ENCODE data around the gene METRN. TPM values are rescaled to one million over a fixed set of nuclear protein-coding genes. Genes with fewer than 3 reads are reported as not detected.

Gene METRN
- total RNA-seq, 4 donors from 2014 or later: 4.9 to 47.2 (median 35.2) TPM

DNA sequence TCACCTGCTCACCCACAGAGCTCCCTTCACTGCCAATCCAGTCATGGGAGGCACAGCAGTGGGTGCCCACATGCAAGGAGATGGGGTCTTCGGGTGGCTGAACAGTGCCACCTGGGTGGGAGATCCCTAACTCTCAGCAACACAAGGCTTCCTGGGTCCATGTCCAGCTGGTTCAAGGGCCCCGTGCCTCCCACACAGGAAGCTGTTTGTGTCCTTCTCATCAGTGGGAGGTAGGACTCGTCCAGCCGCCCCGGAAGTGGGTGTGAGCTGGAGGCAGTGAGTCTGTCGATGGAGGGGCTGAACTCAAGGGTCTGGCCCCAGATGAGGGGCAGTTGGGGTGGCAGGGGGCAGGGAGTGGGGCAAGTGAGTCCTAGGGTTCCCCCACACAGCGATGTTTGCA lies 10.9 kb upstream of the METRN start:
- 73% methylated on average over 7 of the region's 7 CpGs; no CpG with 5 or more reads in 1 of the 2 donors for WGBS, 2 donors (ENCODE audit: low coverage in 1 of 2)
- DNase-seq: no peak
- Histone ChIP-seq H3K4me1 (peaks cover 0 to 12% (median 8%) of the 10 kb centered on the region in 4 donors), H3K9me3 (no peaks in the 10 kb centered on the region), H3K27ac (no peak overlapping the region), H3K36me3 (no peaks in the 10 kb centered on the region), H3K4me3 (no peak overlapping the region), H3K27me3 (peaks cover 99% of the 10 kb centered on the region)
- in situ Hi-C loops (cut with MboI; ENCODE audit: low pct_ligation_motif_present in 1 of 4, low pct_unique_long_range_greater_than_20kb in 1 of 4, low sequenced_read_pairs in 3 of 4): no loop called here
- intact Hi-C loops (cut with DNase I; ENCODE audit: low total_unique reads): no loop called here
- TF ChIP-seq POLR2AphosphoS5 (IDR thresholded peaks at IDR 0.05) (no peak), POLR2A (IDR thresholded peaks at IDR 0.05) (no peak), EP300 (IDR thresholded peaks at IDR 0.05; ENCODE audit: low read depth) (no peak)
- TF ChIP-seq, protein P1, sequence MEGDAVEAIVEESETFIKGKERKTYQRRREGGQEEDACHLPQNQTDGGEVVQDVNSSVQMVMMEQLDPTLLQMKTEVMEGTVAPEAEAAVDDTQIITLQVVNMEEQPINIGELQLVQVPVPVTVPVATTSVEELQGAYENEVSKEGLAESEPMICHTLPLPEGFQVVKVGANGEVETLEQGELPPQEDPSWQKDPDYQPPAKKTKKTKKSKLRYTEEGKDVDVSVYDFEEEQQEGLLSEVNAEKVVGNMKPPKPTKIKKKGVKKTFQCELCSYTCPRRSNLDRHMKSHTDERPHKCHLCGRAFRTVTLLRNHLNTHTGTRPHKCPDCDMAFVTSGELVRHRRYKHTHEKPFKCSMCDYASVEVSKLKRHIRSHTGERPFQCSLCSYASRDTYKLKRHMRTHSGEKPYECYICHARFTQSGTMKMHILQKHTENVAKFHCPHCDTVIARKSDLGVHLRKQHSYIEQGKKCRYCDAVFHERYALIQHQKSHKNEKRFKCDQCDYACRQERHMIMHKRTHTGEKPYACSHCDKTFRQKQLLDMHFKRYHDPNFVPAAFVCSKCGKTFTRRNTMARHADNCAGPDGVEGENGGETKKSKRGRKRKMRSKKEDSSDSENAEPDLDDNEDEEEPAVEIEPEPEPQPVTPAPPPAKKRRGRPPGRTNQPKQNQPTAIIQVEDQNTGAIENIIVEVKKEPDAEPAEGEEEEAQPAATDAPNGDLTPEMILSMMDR (IDR thresholded peaks at IDR 0.05): no peak

DNA sequence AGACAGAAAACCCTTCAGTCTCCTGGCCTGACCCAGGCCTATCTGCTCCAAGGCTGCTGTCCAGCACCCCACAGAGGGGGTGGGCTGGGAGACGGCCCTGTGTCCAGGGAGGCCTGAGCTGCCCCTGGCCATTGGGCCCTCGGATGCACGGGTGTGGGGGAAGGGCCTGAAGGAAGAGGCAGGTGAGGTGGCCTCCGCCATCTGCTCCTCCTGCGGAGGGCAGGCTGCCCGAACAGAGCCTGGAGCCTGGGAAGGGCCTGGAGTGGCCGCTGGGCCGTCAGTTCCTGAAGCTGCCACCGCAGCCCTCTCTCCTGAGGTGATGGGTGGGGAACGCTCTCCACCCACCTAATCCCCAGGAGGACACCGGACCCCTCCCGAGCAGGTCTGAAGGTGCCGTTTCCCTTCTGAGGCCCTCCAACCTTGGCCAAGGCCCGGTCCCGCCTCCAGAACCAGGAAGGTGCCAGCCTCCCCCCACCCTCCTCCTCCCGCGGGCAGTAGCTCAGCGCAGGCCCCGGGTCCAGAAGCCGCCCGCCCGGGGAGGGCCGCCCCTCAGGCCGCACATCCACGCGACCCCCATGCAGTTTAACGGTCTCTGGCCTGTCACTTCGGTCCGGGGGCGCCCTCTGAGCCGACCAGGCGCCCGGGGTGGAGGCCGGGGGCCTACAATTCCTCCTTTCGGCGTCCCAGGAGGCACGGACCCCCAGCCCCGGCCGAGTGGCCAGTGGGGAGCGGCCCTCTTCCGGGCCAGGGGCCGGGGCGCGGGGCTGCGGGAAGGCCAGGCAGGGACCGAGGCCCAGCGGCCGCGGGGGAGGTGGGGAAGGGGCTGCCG lies 10.2 kb upstream of the METRN start:
- WGBS, 2 donors (ENCODE audit: low coverage in 1 of 2): 17% methylated on average over 35 of the region's 50 CpGs; no CpG with 5 or more reads in 1 of the 2 donors
- TF ChIP-seq POLR2AphosphoS5 (IDR thresholded peaks at IDR 0.05) (no peak), POLR2A (IDR thresholded peaks at IDR 0.05) (no peak), EP300 (IDR thresholded peaks at IDR 0.05; ENCODE audit: low read depth) (no peak)
- TF ChIP-seq, protein P1 (IDR thresholded peaks at IDR 0.05): no peak
- Histone ChIP-seq H3K36me3 (no peaks in the 10 kb centered on the region), H3K9me3 (no peaks in the 10 kb centered on the region), H3K4me3 (no peak overlapping the region), H3K27ac (no peak overlapping the region), H3K27me3 (peaks cover 99% of the 10 kb centered on the region), H3K4me1 (peaks cover 0 to 12% (median 8%) of the 10 kb centered on the region in 4 donors)
- in situ Hi-C loops (cut with MboI; ENCODE audit: low pct_ligation_motif_present in 1 of 4, low pct_unique_long_range_greater_than_20kb in 1 of 4, low sequenced_read_pairs in 3 of 4) (no loop called here), intact Hi-C loops (cut with DNase I; ENCODE audit: low total_unique reads) (loop anchor here (5.0 kb wide), 1 partner anchor 183 kb away; no protein-coding TSS in a partner anchor)
- DNase-seq: no peak

DNA sequence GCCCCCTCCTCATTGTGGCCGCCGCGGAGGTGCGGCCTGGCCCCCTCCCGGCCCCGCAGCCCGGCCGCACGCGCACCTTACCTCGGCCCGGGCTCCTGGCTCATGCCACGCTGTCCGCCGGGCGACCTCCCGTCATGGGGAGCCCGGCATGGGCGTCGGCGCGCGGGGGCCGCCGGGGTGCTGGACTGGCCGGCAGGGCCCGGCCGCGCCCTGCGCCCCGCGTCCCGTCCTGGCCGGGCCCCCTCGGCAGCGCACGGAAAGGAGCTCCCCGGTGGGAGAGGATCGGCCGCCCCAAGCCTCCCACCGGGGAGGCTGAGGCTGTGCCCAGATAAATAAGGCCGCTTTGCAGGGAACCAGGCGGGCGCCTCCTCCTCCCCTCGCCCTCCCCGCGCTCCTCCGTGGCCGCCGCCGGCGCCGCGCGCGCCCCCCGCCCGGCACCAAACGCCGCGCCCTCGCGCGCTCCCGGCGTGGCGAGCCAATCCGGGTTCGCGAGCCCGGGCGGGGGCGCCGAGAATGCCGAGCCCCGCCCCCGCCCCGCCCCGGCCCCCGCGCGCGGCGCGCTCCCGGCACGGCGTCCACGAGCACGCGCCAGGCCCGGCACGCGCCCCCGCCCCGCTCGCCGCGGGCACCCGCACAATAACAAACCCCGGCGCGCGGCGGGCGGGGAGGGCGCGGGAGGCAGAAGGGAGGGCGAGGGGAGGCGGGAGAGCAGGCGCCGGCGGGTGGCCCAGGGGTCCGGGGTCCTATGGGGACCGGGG lies 9.3 kb upstream of the METRN start, which contains the start of gene FBXL16:
Gene FBXL16, minus strand, starts transcription at position 371 of the 758 bp plus-strand sequence. CDS start 8,396 bp downstream, outside the sequence.
- H3K4me3 ChIP-seq: no peak within 1 kb of the TSS

DNA sequence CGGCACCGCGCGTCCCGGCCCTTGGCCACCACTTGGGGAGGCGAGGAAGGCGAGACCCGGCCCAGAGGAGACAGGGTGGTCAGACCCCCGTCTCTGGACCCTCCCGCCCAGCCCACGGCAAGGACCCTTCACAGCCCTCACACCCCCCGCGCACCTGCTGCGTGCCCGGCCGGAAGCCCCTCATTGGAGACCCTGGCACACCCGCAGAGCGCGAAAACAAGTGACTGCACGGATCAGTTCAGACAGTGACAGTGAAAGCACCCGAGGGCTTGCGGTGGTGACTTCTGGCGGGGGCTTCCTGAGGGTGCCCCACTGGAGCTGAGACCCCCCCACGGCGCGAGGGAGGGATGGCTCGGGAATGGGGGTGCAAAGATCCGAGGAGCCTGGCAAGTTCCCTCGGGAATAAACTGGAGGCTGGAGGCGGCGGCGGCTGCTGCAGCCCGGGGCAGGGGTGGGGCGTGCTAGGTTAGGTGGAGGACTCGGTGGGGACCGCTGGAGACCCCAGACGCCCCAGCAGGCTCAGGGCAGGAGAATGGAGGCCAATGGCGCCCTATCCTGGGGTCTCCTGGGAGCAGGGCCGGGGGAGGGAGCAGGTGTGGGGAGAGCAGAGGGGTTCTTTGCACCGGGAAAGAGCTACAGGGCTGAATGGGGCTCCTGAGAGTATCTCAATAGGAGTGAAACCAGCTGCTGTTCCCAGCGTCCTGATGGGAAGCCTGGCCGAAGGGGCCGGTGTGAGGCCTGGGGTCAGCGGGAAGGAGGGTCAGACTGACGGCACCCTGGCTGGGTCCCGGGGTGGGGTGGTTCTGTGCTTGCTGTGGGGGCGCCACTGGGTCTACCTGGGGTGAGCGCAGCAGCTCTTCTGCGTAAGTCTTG lies 8.5 kb upstream of the METRN start:
- H3K9me3 ChIP-seq: no peaks in the 10 kb centered on the region
- no peak overlapping the region for H3K27ac ChIP-seq
- 6% methylated on average over 41 of the region's 49 CpGs; no CpG with 5 or more reads in 1 of the 2 donors for WGBS, 2 donors (ENCODE audit: low coverage in 1 of 2)
- intact Hi-C loops (cut with DNase I; ENCODE audit: low total_unique reads) (loop anchor here (5.0 kb wide), 1 partner anchor 181 kb away; no protein-coding TSS in a partner anchor), in situ Hi-C loops (cut with MboI; ENCODE audit: low pct_ligation_motif_present in 1 of 4, low pct_unique_long_range_greater_than_20kb in 1 of 4, low sequenced_read_pairs in 3 of 4) (no loop called here)
- no peak overlapping the region for H3K4me3 ChIP-seq
- H3K27me3 ChIP-seq: peaks cover 99% of the 10 kb centered on the region
- no peaks in the 10 kb centered on the region for H3K36me3 ChIP-seq
- no peak for DNase-seq
- peaks cover 0 to 6% (median 5%) of the 10 kb centered on the region in 4 donors for H3K4me1 ChIP-seq
- TF ChIP-seq POLR2AphosphoS5 (IDR thresholded peaks at IDR 0.05) (no peak), POLR2A (IDR thresholded peaks at IDR 0.05) (no peak), EP300 (IDR thresholded peaks at IDR 0.05; ENCODE audit: low read depth) (no peak)
- TF ChIP-seq, protein P1 (IDR thresholded peaks at IDR 0.05): no peak

More for the DNA sequence above, 9.3 kb upstream of the METRN start, which contains the start of gene FBXL16:
- DNase-seq: no peak
- intact Hi-C loops (cut with DNase I; ENCODE audit: low total_unique reads): loop anchor here (5.0 kb wide), 1 partner anchor 182 kb away; no protein-coding TSS in a partner anchor
- H3K27me3 ChIP-seq: peaks cover 99% of the 10 kb centered on the region
- in situ Hi-C loops (cut with MboI; ENCODE audit: low pct_ligation_motif_present in 1 of 4, low pct_unique_long_range_greater_than_20kb in 1 of 4, low sequenced_read_pairs in 3 of 4): no loop called here
- no peaks in the 10 kb centered on the region for H3K9me3 ChIP-seq
- peaks cover 0 to 10% (median 7%) of the 10 kb centered on the region in 4 donors for H3K4me1 ChIP-seq
- no peak within 1 kb of the TSS for H3K27ac ChIP-seq
- no peaks in the 10 kb centered on the region for H3K36me3 ChIP-seq
- WGBS, 2 donors (ENCODE audit: low coverage in 1 of 2): 1% methylated on average over 45 of the region's 115 CpGs; no CpG with 5 or more reads in 1 of the 2 donors
- TF ChIP-seq EP300 (IDR thresholded peaks at IDR 0.05; ENCODE audit: low read depth) (no peak), POLR2AphosphoS5 (IDR thresholded peaks at IDR 0.05) (no peak)

Data from transverse colon (tissue), 4 donors.